Measurements from ENCODE around the gene FLRT1. TPM values are rescaled to one million over a fixed set of nuclear protein-coding genes. Genes with fewer than 3 reads are reported as not detected.

The FLRT1 gene
- total RNA-seq, 1 experiment from 2014 or later: 0.31 TPM

GRCh38 chr11:64043545-64043944, 7.8 kb downstream of the FLRT1 start:
- no peak overlapping the region for H3K14ac ChIP-seq (ENCODE audit: insufficient read depth, low read length)
- no peaks in the 10 kb centered on the region for H3K23me2 ChIP-seq (ENCODE audit: insufficient read length, low read depth, low read length, poor library complexity, severe bottlenecking)
- H2AK5ac ChIP-seq (ENCODE audit: insufficient read length, low read length): no peak overlapping the region
- H3K27me3 ChIP-seq (ENCODE audit: insufficient read depth, low read length): peaks cover 18% of the 10 kb centered on the region; the same call in 1 of the 2 replicates
- H2BK5ac ChIP-seq (ENCODE audit: insufficient read length, low read length): no peak overlapping the region
- no peak overlapping the region for H2BK12ac ChIP-seq (ENCODE audit: insufficient read length, low read depth, low read length)
- H3K4ac ChIP-seq (ENCODE audit: low read depth, low read length): no peak overlapping the region
- H3K18ac ChIP-seq (ENCODE audit: insufficient read length, low read depth, low read length): no peak overlapping the region
- H2BK120ac ChIP-seq (ENCODE audit: low read depth, low read length, poor library complexity, severe bottlenecking): no peak overlapping the region
- no peak overlapping the region for H3K4me2 ChIP-seq (ENCODE audit: insufficient read depth, insufficient read length, low read length)
- no peaks in the 10 kb centered on the region; a peak in 1 of 5 replicates for H3K9me3 Mint-ChIP-seq
- H3K23ac ChIP-seq (ENCODE audit: insufficient read length, low read depth, low read length): no peak overlapping the region
- no peak overlapping the region for H2BK15ac ChIP-seq (ENCODE audit: low read depth, low read length)
- H3K4me3 Mint-ChIP-seq: no peak overlapping the region
- WGBS (ENCODE audit: extremely low coverage, insufficient read length, low lambda C conversion rate): no CpG with 5 or more reads among the region's 5 CpGs
- no peaks in the 10 kb centered on the region for H3K9me3 ChIP-seq (ENCODE audit: control insufficient read depth, low read depth, low read length)
- H3K4me1 Mint-ChIP-seq: peaks cover 3 to 12% of the 10 kb centered on the region in 2 experiments
- H4K91ac ChIP-seq (ENCODE audit: insufficient read length, low read depth, low read length): no peak overlapping the region
- no peak overlapping the region for H2BK20ac ChIP-seq (ENCODE audit: low read depth, low read length, poor library complexity, severe bottlenecking)
- H4K5ac ChIP-seq (ENCODE audit: insufficient read length, low read depth, low read length): no peak overlapping the region
- H3K27ac ChIP-seq (ENCODE audit: insufficient read length, low read depth, low read length): no peak overlapping the region
- H3K27me3 Mint-ChIP-seq (ENCODE audit: low read depth): peaks cover 86% of the 10 kb centered on the region
- no peaks in the 10 kb centered on the region for H3K79me2 ChIP-seq (ENCODE audit: insufficient read depth, low read length)
- no peak overlapping the region for H2AFZ ChIP-seq (ENCODE audit: low read length)
- H3T11ph ChIP-seq (ENCODE audit: low read length): no peak overlapping the region
- H3K27ac Mint-ChIP-seq: no peak overlapping the region
- no peak for DNase-seq
- no peak overlapping the region for H3K56ac ChIP-seq (ENCODE audit: insufficient read length, low read depth, low read length)
- no peak for TF ChIP-seq CTCF (conservative IDR thresholded peaks at IDR 0.05)
- no peak overlapping the region for H4K8ac ChIP-seq (replicated peaks; ENCODE audit: insufficient read length, low read depth, low read length)
- H3K4me1 ChIP-seq (ENCODE audit: insufficient read depth, low read length): no peaks in the 10 kb centered on the region
- no peak overlapping the region for H3K9ac ChIP-seq (ENCODE audit: extremely low read depth, insufficient read length, low read length)
- H3K79me1 ChIP-seq (ENCODE audit: insufficient read depth, low read depth, low read length, poor library complexity, severe bottlenecking): no peaks in the 10 kb centered on the region
- no peaks in the 10 kb centered on the region; a peak in 1 of 7 replicates for H3K36me3 Mint-ChIP-seq (ENCODE audit: insufficient read depth in 1 of 3, low read depth in 3 of 3)
- H4K20me1 ChIP-seq (ENCODE audit: control insufficient read depth, insufficient read depth, insufficient read length): no peaks in the 10 kb centered on the region

Data from H9 (cell line).